ENCODE measurements around the gene EXD1.
"Not testable (repeated sequence)": the region's sequence is repeated elsewhere in the genome, so short reads cannot be mapped to it uniquely, and the experiment has no call there.

The EXD1 gene

DNA sequence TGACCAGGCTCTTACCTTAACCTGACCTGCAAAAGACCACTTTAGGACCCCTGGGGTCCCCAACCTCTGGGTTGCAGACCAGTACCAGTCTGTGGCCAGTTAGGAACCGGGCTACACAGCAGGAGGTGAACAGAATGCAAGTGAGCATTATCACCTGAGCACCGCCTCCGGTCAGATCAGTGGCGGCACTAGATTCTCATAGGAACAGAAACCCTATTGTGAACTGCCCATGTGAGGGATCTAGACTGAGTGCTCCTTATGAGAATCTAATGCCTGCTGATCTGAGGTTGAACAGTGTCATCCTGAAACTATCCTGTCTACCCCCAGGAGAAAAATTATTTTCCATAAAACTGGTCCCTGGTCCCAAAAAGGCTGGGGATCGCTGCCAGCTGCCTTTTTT lies 20.9 kb upstream of the EXD1 start:
- TF ChIP-seq, protein P1, sequence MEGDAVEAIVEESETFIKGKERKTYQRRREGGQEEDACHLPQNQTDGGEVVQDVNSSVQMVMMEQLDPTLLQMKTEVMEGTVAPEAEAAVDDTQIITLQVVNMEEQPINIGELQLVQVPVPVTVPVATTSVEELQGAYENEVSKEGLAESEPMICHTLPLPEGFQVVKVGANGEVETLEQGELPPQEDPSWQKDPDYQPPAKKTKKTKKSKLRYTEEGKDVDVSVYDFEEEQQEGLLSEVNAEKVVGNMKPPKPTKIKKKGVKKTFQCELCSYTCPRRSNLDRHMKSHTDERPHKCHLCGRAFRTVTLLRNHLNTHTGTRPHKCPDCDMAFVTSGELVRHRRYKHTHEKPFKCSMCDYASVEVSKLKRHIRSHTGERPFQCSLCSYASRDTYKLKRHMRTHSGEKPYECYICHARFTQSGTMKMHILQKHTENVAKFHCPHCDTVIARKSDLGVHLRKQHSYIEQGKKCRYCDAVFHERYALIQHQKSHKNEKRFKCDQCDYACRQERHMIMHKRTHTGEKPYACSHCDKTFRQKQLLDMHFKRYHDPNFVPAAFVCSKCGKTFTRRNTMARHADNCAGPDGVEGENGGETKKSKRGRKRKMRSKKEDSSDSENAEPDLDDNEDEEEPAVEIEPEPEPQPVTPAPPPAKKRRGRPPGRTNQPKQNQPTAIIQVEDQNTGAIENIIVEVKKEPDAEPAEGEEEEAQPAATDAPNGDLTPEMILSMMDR (IDR thresholded peaks at IDR 0.05; ENCODE audit: insufficient read depth, missing control alignments) = no peak
- DNase-seq (ENCODE audit: insufficient read length, low spot score) (no peak), FAIRE-seq (no peak)

DNA sequence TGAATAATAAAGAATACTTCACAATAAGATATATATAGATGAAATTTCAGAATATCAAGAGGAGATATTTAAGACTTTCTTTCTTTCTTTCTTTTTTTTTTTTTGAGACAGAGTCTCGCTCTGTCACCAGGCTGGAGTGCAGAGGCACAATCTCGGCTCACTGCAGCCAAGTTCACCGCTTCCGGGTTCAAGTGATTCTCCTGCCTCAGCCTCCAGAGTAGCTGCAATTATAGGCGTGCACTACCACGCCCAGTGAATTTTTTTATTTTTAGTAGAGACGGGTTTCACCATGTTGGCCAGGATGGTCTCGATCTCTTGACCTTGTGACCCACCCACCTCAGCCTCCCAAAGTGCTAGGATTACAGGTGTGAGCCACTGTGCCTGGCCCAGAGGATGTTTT lies 20.2 kb upstream of the EXD1 start:
- not testable (repeated sequence) for FAIRE-seq; DNase-seq (ENCODE audit: insufficient read length, low spot score)

DNA sequence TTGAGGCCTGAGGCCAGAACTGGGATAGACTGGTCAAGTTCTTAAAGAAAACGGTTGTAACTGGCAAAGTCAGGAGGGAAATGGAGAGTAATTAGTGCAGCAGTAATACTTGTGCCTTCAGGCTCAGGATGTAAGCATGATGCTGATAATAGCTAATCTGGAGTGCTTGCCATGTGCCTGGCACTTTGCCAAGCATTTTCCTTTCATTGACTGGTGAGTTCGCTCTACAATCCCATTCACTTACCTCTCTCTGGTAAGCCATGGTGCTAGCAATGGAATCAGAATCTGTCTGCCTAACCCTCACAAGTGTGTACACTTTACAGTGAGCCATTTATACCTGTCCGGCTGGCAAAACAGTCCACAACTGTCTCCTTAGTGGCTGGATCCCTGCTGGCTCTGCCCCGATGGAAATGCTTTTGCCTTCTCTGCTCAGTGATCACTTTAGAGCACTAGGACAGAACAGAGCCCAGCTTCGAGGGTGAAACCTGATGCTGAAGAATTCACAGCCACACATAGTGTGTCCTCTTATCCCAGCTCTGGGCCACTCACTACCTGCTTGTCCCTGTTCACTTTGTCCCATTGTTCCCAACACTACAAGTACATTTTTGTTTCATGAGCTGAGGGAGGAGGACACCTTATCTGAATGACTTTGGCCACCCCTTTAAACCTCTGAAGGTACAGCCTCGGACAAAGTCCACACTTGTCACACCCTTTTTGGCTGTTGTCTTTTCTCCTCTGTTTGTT lies 10.8 kb upstream of the EXD1 start:
- DNase-seq (ENCODE audit: insufficient read length, low spot score) (no peak), FAIRE-seq (no peak)
- TF ChIP-seq, protein P1 (IDR thresholded peaks at IDR 0.05; ENCODE audit: insufficient read depth, missing control alignments) = no peak

DNA sequence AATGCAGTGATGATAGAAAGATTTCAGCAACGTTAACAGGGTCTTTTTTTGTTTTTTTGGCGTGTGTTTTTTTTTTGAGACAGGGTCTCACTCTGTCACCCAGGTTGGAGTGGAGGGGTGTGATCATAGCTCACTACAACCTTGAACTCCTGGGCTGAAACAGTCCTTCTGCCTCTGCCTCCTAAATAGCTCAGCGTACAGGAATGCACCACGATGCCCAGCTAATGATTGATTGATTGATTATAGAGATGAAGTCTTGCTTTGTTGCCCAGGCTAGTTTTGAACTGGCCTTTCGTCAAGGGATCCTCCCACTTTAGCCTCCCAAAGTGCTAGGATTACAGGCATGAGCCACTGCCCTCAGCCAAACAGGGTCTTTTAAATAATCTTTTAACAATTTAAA lies 7.5 kb upstream of the EXD1 start:
- TF ChIP-seq, protein P1 (IDR thresholded peaks at IDR 0.05; ENCODE audit: insufficient read depth, missing control alignments) = no peak
- no peak for FAIRE-seq
- no peak for DNase-seq (ENCODE audit: insufficient read length, low spot score)

DNA sequence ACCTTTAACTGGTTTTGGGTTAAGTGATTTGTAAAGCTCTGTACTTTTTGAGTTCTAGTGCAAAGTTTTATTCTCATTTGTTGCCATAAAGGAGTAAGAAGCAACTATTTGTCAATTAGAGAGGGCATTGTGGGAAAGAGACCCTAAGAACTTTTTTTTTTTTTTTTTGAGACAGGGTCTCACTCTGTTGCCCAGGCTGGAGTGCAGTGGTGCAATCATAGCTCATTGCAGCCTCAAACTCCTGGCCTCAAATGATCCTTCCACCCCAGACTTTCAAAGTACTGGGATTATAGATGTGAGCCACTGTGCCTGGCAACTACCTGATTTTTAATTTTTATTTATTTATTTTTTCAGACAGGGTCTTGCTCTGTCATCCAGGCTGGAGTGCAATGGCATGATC lies 5.4 kb upstream of the EXD1 start:
- FAIRE-seq = no peak
- TF ChIP-seq, protein P1 (IDR thresholded peaks at IDR 0.05; ENCODE audit: insufficient read depth, missing control alignments) = no peak
- no peak for DNase-seq (ENCODE audit: insufficient read length, low spot score)

DNA sequence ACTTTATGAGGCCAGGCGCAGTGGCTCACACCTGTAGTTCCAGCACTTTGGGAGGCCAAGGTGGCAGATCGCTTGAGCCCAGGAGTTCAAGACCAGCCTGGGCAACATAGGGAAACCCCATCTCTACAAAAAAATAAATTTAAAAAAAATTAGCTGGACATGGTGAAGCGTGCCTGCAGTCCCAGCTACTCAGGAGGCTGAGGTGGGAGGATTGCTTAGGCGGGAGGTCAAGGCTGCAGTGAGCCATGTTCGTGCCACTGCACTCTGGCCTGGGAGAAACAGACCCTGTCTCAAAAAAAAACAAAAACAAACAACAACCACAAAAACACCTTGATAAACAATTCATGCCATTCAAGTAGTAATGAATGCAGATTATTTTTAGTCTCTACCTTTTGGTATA lies 4.7 kb upstream of the EXD1 start:
- not testable (repeated sequence) for FAIRE-seq; DNase-seq (ENCODE audit: insufficient read length, low spot score)

DNA sequence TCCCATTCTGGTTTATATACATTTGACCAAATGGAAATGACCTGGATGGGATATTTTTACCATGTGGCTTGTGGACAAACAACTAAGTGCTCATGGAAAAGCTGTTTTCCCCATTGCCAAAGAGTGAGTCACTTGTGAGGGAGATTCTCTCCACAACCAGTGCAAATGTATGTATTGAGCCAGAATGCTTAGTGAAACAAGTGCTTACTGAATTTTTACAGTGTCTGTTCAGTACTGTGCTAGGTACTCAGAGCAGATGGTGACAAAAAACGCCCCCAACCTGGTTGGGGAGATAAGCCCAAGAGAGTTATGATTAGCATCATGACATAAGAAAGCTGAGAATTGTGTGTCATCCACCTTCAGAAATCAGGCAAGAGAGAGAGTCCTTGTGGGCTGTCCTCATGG lies 2.8 kb upstream of the EXD1 start:
- DNase-seq (ENCODE audit: insufficient read length, low spot score) (no peak), FAIRE-seq (no peak)
- TF ChIP-seq, protein P1 (IDR thresholded peaks at IDR 0.05; ENCODE audit: insufficient read depth, missing control alignments) = no peak

DNA sequence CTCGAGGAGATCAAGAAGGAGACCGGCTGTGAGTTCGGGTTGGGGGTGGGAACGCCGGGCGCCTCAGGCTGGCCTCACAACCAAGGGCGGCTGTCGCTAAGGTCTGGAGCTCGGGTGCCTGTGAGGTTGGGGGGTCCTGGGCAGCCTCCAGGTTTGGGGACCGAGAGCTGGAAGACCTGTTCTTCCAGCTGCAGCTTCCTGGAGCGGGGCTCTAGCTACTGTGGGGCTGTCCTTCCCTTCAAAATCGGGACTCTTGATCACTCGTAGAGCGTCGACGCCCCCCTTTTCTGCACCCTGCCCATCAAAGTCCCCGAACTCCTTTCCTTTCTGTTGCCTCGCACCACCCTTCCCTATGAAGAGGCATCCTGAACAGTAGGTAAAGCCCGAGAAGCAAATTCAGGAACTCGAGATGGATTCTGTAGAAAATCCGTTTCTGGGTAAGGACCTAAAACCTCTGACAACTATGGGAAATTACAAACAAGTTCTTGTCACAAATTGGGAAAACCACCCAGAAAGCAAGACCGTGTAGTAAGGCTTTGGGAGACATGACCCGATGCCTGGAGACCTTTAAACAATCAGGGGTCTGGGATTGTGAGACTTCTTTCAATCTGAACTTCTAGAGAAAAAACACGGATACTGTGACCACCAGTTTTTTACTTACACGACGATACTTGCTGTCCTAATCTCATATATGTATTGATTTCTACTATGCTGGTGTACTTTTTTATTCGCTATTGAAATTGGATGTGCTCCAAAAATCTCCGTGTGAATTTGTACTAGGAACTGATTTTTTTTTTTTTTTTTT lies 1.1 kb upstream of the EXD1 start:
- no peak for FAIRE-seq
- DNase-seq (ENCODE audit: insufficient read length, low spot score) = no peak
- TF ChIP-seq, protein P1 (IDR thresholded peaks at IDR 0.05; ENCODE audit: insufficient read depth, missing control alignments) = no peak
